Breast epithelium (tissue), 3 donors: ENCODE results near the gene RCAN3.

Source experiments
- POLR2A ChIP-seq: fragments of 450-650 bp; IDR thresholded peaks from one replicate; pipeline ENCODE4 v1.6.1; 2016; ENCODE audit warnings: antibody characterized with exemption, mild to moderate bottlenecking, moderate library complexity
- TF ChIP-seq, protein P1 (sequence below), 3 donors: fragments of 450-650 bp; IDR thresholded peaks; one replicate each; pipeline ENCODE4 v1.5.1; 2016 to 2017; ENCODE audit warnings: antibody characterized with exemption in 3 of 3, mild to moderate bottlenecking in 3 of 3, moderate library complexity in 3 of 3

DNA sequence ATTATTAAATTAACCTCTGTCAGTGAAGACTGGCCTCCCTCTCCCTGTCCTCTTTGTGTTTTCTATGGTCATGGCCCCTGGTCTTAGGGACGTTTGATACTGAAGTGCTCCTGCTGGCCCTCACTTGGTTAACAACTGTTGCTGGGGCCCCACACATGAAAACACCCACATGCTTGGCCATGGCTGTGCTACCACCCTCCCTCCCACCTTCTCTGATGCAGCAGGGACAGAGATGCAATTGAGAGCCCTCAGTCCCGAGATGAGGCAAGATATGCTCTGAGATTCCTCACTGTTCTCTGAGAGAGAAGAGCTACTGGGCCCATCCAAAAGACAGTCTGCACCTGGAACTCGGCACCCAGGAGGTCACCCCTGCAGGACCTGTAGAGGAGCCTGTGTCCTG, 86.6 kb downstream of the RCAN3 start:
- TF ChIP-seq, protein P1, sequence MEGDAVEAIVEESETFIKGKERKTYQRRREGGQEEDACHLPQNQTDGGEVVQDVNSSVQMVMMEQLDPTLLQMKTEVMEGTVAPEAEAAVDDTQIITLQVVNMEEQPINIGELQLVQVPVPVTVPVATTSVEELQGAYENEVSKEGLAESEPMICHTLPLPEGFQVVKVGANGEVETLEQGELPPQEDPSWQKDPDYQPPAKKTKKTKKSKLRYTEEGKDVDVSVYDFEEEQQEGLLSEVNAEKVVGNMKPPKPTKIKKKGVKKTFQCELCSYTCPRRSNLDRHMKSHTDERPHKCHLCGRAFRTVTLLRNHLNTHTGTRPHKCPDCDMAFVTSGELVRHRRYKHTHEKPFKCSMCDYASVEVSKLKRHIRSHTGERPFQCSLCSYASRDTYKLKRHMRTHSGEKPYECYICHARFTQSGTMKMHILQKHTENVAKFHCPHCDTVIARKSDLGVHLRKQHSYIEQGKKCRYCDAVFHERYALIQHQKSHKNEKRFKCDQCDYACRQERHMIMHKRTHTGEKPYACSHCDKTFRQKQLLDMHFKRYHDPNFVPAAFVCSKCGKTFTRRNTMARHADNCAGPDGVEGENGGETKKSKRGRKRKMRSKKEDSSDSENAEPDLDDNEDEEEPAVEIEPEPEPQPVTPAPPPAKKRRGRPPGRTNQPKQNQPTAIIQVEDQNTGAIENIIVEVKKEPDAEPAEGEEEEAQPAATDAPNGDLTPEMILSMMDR (IDR thresholded peaks at IDR 0.05) = no peak
- TF ChIP-seq POLR2A = no peak
